Stimulated activated CD4-positive, alpha-beta T cell treated with anti-CD3 and anti-CD28 coated beads, TNF-alpha, amount 100 ng/mL, for 48 hours (primary cell): ENCODE data around the gene PPHLN1.

Experiments used
- DNase-seq, 3 donors: peaks; one replicate each; pipeline ENCODE4 v3.0.0-alpha.2; 2020; ENCODE audit warnings: low read depth in 3 of 3

Gene PPHLN1

GRCh38 chr12:42442311-42442759, 116.4 kb downstream of the PPHLN1 start:
- no peak for DNase-seq

DNA sequence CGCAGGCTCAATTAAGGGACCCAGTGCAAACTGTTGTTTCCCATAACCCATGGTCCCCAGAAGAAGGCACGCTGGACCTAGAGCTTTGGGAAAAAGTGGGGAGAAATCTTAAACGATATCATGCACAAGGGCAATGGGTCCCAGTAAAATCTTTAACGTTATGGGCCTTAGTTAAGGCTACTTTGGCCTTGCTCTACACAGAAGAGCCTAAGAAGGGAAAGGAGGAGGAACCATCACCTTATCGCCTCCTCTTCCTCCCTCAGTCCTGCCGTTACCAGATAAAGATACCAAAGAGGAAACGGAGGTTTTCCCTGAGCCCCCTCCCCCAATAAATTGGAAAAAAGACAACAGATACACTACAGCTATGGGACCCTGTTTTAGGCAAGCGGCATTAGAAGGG, 116.9 kb downstream of the PPHLN1 start:
- no peak for DNase-seq

- no peak for DNase-seq
These were observed 118.4 kb downstream of the PPHLN1 start for GRCh38 chr12:42444192-42444943.

DNA sequence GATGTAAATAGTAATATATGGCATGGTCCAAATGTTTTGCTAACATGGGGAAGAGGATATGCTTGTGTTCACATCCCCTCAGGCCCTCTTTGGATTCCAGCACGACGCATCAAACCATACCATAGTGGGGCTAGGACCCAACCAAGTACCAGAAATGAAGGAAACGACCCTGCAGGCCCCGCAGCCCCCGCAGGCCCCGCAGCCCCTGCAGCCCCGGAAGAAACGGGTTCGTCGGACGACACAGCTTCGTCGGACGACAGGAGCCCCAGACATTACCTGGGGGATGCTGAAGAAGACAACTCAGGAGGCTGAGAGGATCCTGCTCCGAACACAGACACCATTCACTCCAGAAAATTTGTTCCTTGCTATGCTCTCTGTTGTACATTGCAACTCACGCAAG, 119.9 kb downstream of the PPHLN1 start:
- no peak for DNase-seq

DNA sequence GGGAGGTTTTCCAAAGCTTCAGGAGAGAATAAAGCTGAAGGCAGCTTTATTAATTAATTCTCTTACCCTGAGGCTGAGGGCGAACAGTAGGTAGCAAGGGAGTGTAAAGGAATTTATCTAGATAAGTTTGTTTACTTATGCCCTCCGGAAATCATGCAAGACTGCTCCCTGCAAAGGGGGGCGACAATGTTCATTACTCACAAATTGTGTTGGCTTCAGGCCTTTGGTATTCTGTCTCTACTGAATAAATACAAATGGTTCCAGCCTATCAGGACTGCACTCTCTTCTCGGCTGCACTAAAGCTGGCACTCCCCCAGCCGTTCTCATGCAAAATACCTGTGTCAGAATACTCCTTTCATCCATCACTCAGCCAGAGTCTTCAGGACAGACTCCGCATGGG, 120.8 kb downstream of the PPHLN1 start:
- DNase-seq, result no peak

DNA sequence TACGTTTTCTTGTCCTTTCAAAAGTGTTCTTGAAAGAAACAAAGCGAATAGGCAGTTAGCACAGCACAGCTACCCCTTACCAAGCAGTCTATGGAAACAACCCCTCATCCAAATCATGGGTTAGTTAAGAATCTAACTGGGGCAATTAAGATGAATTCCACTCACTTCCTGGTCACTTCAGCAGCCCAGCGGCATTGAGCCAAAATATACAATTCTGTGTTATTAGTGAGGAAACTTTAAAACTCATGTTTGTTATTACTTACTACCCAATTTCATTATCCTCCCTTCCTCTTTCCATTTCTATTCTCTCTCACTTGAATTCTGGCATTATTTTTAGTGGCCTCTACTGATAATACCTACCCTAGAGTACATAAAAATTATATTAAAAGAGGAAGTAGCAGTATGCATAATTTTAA, 121.4 kb downstream of the PPHLN1 start:
- no peak for DNase-seq

GRCh38 chr12:42448841-42449240, 122.9 kb downstream of the PPHLN1 start:
- no peak for DNase-seq

DNA sequence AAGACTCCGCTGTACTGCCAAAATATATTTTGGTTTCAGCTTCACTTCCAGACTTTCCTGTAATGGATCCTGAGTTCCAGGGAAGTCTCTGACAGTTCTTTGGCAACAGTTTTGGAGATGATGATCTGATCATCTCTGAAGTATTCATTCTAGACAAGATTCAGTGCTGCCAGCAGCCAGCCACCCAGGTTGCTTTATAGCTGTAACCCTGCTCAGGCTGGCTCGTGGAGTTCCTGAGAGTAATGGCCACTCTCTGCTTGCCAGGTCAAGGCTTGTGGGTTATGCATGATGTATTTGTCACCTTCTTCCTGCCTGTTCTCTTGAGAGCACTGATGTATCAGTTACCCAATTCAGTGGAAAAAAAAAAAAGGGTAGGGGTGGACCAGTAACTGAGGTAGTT, 124.3 kb downstream of the PPHLN1 start:
- DNase-seq, result no peak

GRCh38 chr12:42458575-42458974, 132.6 kb downstream of the PPHLN1 start:
- DNase-seq, result no peak

DNA sequence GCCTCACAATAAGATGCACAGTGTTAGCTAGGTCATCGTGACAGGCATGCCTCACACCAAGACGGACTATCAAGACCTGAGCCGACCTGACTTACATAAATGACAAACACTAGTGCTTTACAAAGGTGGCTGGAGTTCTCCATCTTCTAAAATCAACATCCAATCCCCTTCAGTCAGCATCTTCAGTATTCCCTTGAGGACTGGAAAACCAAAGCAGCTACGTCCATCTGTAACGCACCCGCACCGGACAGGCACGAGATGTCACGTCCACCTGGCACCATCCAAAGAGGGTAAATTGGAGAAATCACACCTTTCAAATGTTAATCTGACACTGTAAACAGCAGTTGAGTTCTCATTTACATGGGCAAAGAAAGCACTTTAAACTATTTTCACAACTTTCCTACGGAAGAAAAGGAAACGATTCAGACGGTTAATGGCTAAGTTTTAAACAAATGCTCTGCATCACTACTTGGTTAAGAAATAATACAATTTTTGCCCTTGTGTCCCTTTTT, 133.4 kb downstream of the PPHLN1 start:
- no peak for DNase-seq

DNA sequence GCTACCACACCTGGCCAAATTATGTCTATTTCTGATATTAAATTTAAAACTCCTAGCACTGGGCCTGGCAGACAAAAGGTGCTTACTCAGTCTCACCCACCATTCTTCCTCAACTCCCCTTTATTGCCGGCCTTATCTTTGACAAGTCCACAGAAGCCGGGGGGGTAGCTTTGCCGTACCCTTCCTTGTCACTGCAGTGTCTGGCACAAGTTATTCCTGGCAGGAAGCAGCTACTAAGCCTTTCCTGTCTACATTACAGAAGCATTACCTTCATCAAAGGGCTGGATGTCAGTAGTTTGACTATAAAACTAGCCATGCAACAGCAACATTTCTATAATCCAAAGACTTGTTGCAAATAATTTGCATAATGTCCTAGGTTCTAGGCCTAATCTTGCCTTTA, 136.5 kb downstream of the PPHLN1 start:
- no peak for DNase-seq

- DNase-seq, result no peak
These were observed 137.7 kb downstream of the PPHLN1 start for GRCh38 chr12:42463671-42464070.

DNA sequence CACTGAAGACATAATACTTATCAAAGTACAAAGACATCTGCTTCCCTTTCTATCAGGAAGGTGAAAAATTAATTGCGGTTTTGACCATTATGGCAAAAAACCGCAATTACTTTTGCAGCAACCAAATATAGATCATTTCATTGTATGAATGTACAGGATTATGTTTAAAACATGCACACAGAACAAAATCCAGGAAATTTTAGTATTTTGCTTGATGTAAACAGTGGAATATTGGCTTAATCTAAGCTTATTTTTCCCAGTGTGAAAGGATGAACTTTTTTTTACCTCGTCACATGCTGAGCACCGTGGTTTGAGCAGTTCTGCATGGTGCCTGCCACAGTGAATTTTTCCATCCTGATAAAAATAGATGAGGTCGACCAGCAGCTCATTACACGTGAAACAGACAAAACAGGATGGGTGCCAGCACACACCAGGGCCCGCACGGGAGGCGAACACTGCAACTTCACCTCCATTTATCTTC, 142.4 kb downstream of the PPHLN1 start:
- DNase-seq, result no peak

DNA sequence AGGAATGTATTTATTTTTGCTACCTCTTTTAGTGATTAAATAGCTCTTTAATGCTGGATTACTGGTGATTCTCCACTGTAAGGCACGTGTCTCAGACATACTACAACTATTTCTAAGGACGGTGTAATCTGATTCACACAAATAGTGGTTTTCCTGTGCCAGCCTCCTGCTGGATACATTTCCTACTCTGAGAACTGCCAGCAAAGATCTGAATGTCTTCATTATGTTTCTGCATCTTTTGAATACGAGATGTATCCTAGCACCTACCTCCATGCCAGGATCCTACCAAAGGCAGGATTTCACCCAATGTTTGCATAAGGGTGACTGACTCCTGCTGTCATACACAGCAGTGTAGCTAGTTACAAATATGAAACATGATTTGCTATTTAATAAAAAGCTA, 143.0 kb downstream of the PPHLN1 start:
- DNase-seq, result no peak

GRCh38 chr12:42469355-42470175, 143.6 kb downstream of the PPHLN1 start:
- no peak for DNase-seq

DNA sequence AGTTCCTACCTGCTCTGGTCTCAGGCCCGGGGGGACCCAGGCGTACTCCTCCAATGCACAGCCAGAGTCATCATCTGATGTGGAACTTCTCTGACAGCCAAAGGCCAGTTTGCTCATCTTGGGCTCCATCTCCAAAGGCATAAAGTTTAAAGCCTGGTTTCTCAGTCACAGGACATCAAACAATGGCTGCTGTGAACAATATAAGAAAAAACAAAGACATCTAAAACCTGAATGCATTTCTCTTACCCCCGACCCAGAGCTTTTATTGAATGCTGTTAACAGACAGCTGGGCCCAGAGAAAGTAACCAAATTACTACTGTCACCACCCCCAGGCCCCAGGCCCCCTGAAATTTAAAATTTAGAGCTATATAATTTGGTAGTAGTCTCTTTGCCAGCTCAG, 146.4 kb downstream of the PPHLN1 start:
- DNase-seq, result no peak

DNA sequence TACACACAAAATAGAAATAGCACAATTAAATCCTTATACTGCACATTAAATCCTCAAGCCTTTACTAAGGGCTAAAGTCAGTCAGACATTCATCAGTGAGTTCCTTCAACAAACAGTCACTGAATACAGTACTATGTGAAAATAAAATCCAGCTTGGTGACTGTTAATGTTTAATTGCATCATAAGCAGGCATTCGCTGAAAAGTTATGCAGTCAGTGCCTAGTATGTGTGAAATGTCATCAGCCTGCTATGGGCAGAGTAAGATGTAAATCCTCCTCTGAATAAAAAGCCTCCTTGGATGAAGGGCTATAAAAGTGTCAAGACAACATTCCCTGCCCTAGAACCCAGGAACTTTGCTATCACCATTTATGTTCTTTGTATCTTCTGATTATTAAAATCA, 147.2 kb downstream of the PPHLN1 start:
- DNase-seq, result no peak

- DNase-seq, result no peak
These were observed 147.6 kb downstream of the PPHLN1 start for GRCh38 chr12:42473561-42473960.

- no peak for DNase-seq
These were observed 148.4 kb downstream of the PPHLN1 start for GRCh38 chr12:42474391-42474790.

- DNase-seq, result no peak
These were observed 149.1 kb downstream of the PPHLN1 start for GRCh38 chr12:42475106-42475505.

- no peak for DNase-seq
These were observed 152.0 kb downstream of the PPHLN1 start for GRCh38 chr12:42477941-42478340.

GRCh38 chr12:42481368-42481767, 155.4 kb downstream of the PPHLN1 start:
- no peak for DNase-seq
